Measurements from ENCODE around the gene MEF2C.
"Not testable (repeated sequence)": the region's sequence is repeated elsewhere in the genome, so short reads cannot be mapped to it uniquely, and the experiment has no call there.

The MEF2C gene

GRCh38 chr5:88883059-88883835 is at the start of gene MEF2C:
MEF2C (minus strand) TSS chr5:88883184; CDS start chr5:88823788, 59,396 bp downstream.
- peak; percentile 49 for DNase-seq

- DNase-seq = no peak
Measured at GRCh38 chr5:88932541-88932940, 49.6 kb upstream of the MEF2C start.

- no peak for DNase-seq
Measured at GRCh38 chr5:88930335-88930734, 47.4 kb upstream of the MEF2C start.

- no peak for DNase-seq
Measured at GRCh38 chr5:88929385-88929784, 46.4 kb upstream of the MEF2C start.

GRCh38 chr5:88926774-88927173 is 43.8 kb upstream of the MEF2C start:
- DNase-seq = no peak

GRCh38 chr5:88925692-88926490 is 42.9 kb upstream of the MEF2C start:
- DNase-seq = no peak

GRCh38 chr5:88924330-88924657 is 41.3 kb upstream of the MEF2C start:
- no peak for DNase-seq

- DNase-seq = no peak
Measured at GRCh38 chr5:88923623-88924329, 40.8 kb upstream of the MEF2C start.

GRCh38 chr5:88912743-88913142 is 29.8 kb upstream of the MEF2C start:
- DNase-seq = not testable (repeated sequence)

- DNase-seq = not testable (repeated sequence)
Measured at GRCh38 chr5:88911059-88911572, 28.1 kb upstream of the MEF2C start.

- not testable (repeated sequence) for DNase-seq
Measured at GRCh38 chr5:88904478-88904877, 21.5 kb upstream of the MEF2C start.

- DNase-seq = not testable (repeated sequence)
Measured at GRCh38 chr5:88903966-88904365, 21.0 kb upstream of the MEF2C start.

- not testable (repeated sequence) for DNase-seq
Measured at GRCh38 chr5:88901077-88901476, 18.1 kb upstream of the MEF2C start.

- DNase-seq = no peak
Measured at GRCh38 chr5:88899096-88899737, 16.2 kb upstream of the MEF2C start.

- DNase-seq = no peak
Measured at GRCh38 chr5:88897748-88898147, 14.8 kb upstream of the MEF2C start.

GRCh38 chr5:88895681-88896501 is 12.9 kb upstream of the MEF2C start:
- DNase-seq = no peak

- DNase-seq = no peak
Measured at GRCh38 chr5:88892669-88893068, 9.7 kb upstream of the MEF2C start.

GRCh38 chr5:88890070-88890781 is 7.2 kb upstream of the MEF2C start:
- DNase-seq = no peak

- DNase-seq = no peak
Measured at GRCh38 chr5:88889189-88890069, 6.4 kb upstream of the MEF2C start.

GRCh38 chr5:88888848-88889188 is 5.8 kb upstream of the MEF2C start:
- no peak for DNase-seq
